ENCODE results near the gene KNTC1.

GRCh38 chr12:122486805-122487426, 40.1 kb upstream of the KNTC1 start:
- no peak for TF ChIP-seq SIN3A (IDR thresholded peaks at IDR 0.05; ENCODE audit: borderline replicate concordance, insufficient read depth, low read length)
- TF ChIP-seq TAF1 (IDR thresholded peaks at IDR 0.05; ENCODE audit: borderline replicate concordance, insufficient read depth, low read length): no peak
- TF ChIP-seq POLR2AphosphoS5 (IDR thresholded peaks at IDR 0.05; ENCODE audit: low read depth, low read length): no peak
- TF ChIP-seq REST (IDR thresholded peaks at IDR 0.05; ENCODE audit: insufficient read depth in 1 of 2, low read depth in 2 of 2, low read length in 2 of 2): no peak
- TF ChIP-seq FOXP2 (optimal IDR thresholded peaks at IDR 0.05; ENCODE audit: borderline replicate concordance, extremely low read depth, extremely low read length, insufficient read depth): no peak

All from PFSK-1 (cell line).